ENCODE measurements around the gene PTN. TPM values are rescaled to one million over a fixed set of nuclear protein-coding genes. Genes with fewer than 3 reads are reported as not detected.

Gene PTN
- total RNA-seq, 1 donor from 2014 or later = 145 TPM

DNA sequence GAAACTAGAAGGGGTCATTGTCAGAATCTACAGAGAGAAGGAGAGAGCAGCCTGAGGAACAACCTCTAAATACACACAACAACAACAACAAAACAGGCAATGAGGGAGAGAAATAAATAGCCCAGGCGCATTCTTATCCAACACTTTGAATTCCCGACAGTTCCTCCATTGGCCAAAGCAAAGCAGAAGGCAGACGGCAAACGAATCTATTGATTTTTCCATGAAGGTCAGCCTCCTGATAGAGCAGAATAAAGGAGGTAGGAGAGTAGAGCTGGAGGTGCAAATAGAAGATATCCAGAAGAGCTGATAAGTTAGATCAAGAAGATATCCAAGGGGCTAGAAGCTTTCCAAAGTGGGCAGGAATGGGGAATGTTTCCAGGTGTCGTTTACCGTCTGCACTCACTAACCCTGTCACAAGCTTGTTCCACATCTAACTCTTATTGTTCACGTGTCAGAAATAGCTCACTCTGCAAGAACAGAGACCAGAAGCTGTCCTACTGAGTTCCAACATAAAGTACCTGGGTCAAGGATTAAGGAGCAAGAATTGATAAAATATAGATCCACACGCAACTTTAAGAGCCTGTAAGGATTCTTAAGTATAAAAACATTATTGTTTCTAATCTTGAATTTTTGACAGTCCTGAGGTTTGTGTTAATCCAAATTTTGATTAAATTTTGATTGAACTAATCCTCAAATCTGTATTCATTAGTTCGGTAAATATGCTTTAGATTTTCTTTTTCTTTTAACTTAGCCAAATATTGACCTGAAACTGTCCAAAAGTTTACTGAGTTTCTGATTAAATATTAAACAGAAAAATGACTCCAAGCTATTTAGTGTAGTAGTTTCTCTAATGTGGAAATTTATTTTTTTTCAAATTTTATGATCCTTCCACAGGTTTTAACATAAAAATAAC is 45.7 kb downstream of the PTN start:
- no peak for DNase-seq (ENCODE audit: low spot score in 2 of 2, unreplicated experiment in 2 of 2)
- Mint-ChIP-seq H3K27ac (peak overlapping the region; percentile 1), H3K9me3 (peaks cover 4% of the 10 kb centered on the region), H3K4me1 (peaks cover 57% of the 10 kb centered on the region), H3K4me3 (no peak overlapping the region), H3K27me3 (ENCODE audit: low read depth) (no peaks in the 10 kb centered on the region), H3K36me3 (no peaks in the 10 kb centered on the region)
- TF ChIP-seq, protein P1, sequence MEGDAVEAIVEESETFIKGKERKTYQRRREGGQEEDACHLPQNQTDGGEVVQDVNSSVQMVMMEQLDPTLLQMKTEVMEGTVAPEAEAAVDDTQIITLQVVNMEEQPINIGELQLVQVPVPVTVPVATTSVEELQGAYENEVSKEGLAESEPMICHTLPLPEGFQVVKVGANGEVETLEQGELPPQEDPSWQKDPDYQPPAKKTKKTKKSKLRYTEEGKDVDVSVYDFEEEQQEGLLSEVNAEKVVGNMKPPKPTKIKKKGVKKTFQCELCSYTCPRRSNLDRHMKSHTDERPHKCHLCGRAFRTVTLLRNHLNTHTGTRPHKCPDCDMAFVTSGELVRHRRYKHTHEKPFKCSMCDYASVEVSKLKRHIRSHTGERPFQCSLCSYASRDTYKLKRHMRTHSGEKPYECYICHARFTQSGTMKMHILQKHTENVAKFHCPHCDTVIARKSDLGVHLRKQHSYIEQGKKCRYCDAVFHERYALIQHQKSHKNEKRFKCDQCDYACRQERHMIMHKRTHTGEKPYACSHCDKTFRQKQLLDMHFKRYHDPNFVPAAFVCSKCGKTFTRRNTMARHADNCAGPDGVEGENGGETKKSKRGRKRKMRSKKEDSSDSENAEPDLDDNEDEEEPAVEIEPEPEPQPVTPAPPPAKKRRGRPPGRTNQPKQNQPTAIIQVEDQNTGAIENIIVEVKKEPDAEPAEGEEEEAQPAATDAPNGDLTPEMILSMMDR (IDR thresholded peaks at IDR 0.05; ENCODE audit: unreplicated experiment) = no peak

GRCh38 chr7:137296576-137296975 is 47.0 kb downstream of the PTN start:
- H3K4me3 Mint-ChIP-seq = no peak overlapping the region

GRCh38 chr7:137295739-137296324 is 47.7 kb downstream of the PTN start:
- peaks cover 45% of the 10 kb centered on the region for H3K4me1 Mint-ChIP-seq
- TF ChIP-seq, protein P1 (IDR thresholded peaks at IDR 0.05; ENCODE audit: unreplicated experiment) = no peak
- H3K4me3 Mint-ChIP-seq = no peak overlapping the region
- no peak for DNase-seq (ENCODE audit: low spot score in 2 of 2, unreplicated experiment in 2 of 2)
- H3K9me3 Mint-ChIP-seq = peaks cover 7% of the 10 kb centered on the region
- H3K27ac Mint-ChIP-seq = peak overlapping the region; percentile 79
- no peaks in the 10 kb centered on the region for H3K27me3 Mint-ChIP-seq (ENCODE audit: low read depth)
- peaks cover 11% of the 10 kb centered on the region for H3K36me3 Mint-ChIP-seq

More at GRCh38 chr7:137296576-137296975, 47.0 kb downstream of the PTN start:
- DNase-seq (ENCODE audit: low spot score in 2 of 2, unreplicated experiment in 2 of 2) = no peak
- Mint-ChIP-seq H3K4me1 (peaks cover 50% of the 10 kb centered on the region), H3K36me3 (peaks cover 9% of the 10 kb centered on the region), H3K27ac (peak overlapping the region; percentile 79), H3K9me3 (peaks cover 7% of the 10 kb centered on the region), H3K27me3 (ENCODE audit: low read depth) (no peaks in the 10 kb centered on the region)
- TF ChIP-seq, protein P1 (IDR thresholded peaks at IDR 0.05; ENCODE audit: unreplicated experiment) = no peak

DNA sequence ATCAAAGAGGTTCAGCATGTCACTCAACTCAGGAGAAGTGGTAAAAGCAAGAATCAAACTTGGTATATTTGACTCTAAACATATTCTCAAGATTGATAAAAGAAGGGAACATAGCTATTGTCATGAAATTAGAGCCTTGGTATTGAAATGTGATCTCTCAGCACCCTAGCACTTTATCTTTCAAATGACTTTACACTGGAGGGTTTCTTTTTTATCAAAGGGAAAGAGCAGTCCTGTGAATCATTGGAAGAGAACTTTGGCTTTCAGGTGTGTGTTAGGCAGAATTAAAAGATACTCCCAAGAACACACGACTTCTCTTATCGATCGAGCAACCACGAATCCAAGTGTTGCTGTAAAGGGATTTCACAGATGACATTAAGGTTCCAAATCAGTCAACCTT is 54.4 kb downstream of the PTN start:
- Mint-ChIP-seq H3K27me3 (ENCODE audit: low read depth) (no peaks in the 10 kb centered on the region), H3K4me1 (peaks cover 24% of the 10 kb centered on the region), H3K9me3 (peaks cover 15% of the 10 kb centered on the region), H3K4me3 (no peak overlapping the region), H3K27ac (peak overlapping the region; percentile 56), H3K36me3 (peaks cover 29% of the 10 kb centered on the region)
- TF ChIP-seq, protein P1 (IDR thresholded peaks at IDR 0.05; ENCODE audit: unreplicated experiment) = no peak
- DNase-seq (ENCODE audit: low spot score in 2 of 2, unreplicated experiment in 2 of 2) = no peak

GRCh38 chr7:137287651-137288258 is 55.8 kb downstream of the PTN start:
- H3K27me3 Mint-ChIP-seq (ENCODE audit: low read depth) = no peaks in the 10 kb centered on the region
- peaks cover 32% of the 10 kb centered on the region for H3K36me3 Mint-ChIP-seq
- TF ChIP-seq, protein P1 (IDR thresholded peaks at IDR 0.05; ENCODE audit: unreplicated experiment) = peak; percentile 52
- H3K9me3 Mint-ChIP-seq = peaks cover 15% of the 10 kb centered on the region
- DNase-seq (ENCODE audit: low spot score in 2 of 2, unreplicated experiment in 2 of 2) = no peak
- no peak overlapping the region for H3K27ac Mint-ChIP-seq
- H3K4me3 Mint-ChIP-seq = no peak overlapping the region
- H3K4me1 Mint-ChIP-seq = peaks cover 15% of the 10 kb centered on the region
